Activated CD8-positive, alpha-beta T cell treated with anti-CD3 and anti-CD28 coated beads for 36 hours (primary cell): ENCODE results near the gene PDPN. TPM values are rescaled to one million over a fixed set of nuclear protein-coding genes. Genes with fewer than 3 reads are reported as not detected.

Source experiments
- ATAC-seq: fragments of 200-7000 bp; cut with Tn5 transposase; one replicate; pipeline ENCODE4 v1.10.0; 2021; ENCODE audit warnings: mild to moderate bottlenecking, moderate library complexity
- CTCF ChIA-PET: fragments of 350-600 bp; sonication (Branson Sonifier 250); formaldehyde crosslinking; loops from one replicate; lab custom pipeline; 2021; ENCODE audit warnings: antibody characterized with exemption; lab: Charles Lee
- POLR2A ChIA-PET: fragments of 350-600 bp; sonication (Branson Sonifier 250); formaldehyde crosslinking; loops from one replicate; lab custom pipeline; 2021; ENCODE audit warnings: antibody characterized with exemption; lab: Charles Lee
- DNase-seq: peaks from one replicate; pipeline ENCODE4 v3.0.0-alpha.2; 2020
- H3K27ac Mint-ChIP-seq: one replicate; pipeline ENCODE4 v1.8.0; 2021; ENCODE audit warnings: mild to moderate bottlenecking, mixed read lengths
- H3K27me3 Mint-ChIP-seq: one replicate; pipeline ENCODE4 v1.8.0; 2021; ENCODE audit warnings: mixed read lengths
- H3K36me3 Mint-ChIP-seq: one replicate; pipeline ENCODE4 v1.8.0; 2021; ENCODE audit warnings: low read depth, mixed read lengths
- H3K4me1 Mint-ChIP-seq: one replicate; pipeline ENCODE4 v1.8.0; 2021; ENCODE audit warnings: low read depth, mixed read lengths
- H3K4me3 Mint-ChIP-seq: one replicate; pipeline ENCODE4 v1.8.0; 2021; ENCODE audit warnings: mild to moderate bottlenecking, moderate library complexity, mixed read lengths
- H3K9me3 Mint-ChIP-seq: one replicate; pipeline ENCODE4 v1.8.0; 2021; ENCODE audit warnings: mixed read lengths
- CTCF ChIP-seq: fragments of 200-600 bp; IDR thresholded peaks from one replicate; pipeline ENCODE4 v1.8.0; 2022; ENCODE audit warnings: antibody characterized with exemption, mild to moderate bottlenecking
- intact Hi-C: fragments of 100-400 bp; cut with micrococcal nuclease; formaldehyde crosslinking; loops from one replicate; pipeline ENCODE4 v1.10.0; 2022
- total RNA-seq, 2 experiments: library from RNA; stranded (reverse); gene quantifications; one replicate each; pipeline ENCODE4 v1.2.3, GENCODE V29; 2021

The PDPN gene
- total RNA-seq, 2 experiments from 2014 or later, result not detected

DNA sequence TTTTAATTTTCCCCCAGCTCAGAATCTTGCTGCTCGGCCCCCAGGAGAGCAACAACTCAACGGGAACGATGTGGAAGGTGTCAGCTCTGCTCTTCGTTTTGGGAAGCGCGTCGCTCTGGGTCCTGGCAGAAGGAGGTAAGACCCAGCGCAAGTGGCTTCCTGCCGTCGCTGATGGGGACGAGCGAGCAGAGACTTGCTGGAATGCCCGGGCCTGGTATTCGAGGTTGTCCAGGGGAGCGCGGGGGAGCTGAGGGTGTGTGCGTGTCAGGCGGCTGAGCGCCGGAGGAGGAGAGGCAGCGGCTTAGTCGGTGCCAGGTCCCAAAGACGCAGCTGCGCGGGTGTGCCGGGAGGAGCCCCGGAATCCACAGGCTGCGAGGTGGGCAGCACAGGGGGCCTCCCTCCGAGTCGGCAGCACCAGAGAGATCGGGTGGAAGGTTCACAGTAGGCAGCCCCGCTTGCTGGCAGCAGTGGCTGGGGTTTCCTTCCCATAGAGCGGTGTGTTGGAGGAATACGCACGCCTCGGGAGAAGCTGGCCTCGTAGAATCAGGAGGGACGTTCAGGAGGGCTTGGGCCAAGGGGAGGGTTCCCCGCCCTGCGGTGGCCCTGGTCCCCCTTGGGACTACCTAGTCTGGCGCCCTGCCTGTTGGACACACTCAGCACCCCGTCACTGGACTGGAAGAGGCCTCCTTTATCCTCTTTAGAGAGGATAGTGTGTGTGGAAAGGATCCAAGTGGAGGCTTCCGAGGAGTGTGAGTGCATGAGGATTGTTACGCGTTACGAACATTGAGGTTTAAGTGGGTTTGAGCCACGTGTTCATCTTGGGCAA is 547 bp downstream of the PDPN start:
- POLR2A ChIA-PET, result no interaction called here
- H3K9me3 Mint-ChIP-seq, result no peaks in the 10 kb centered on the region
- DNase-seq, result no peak
- no peak for TF ChIP-seq CTCF
- peaks cover 53% of the 10 kb centered on the region for H3K27me3 Mint-ChIP-seq
- no peak overlapping the region for H3K4me3 Mint-ChIP-seq
- intact Hi-C loops, result no loop called here
- CTCF ChIA-PET, result no interaction called here
- no peaks in the 10 kb centered on the region for H3K36me3 Mint-ChIP-seq
- H3K27ac Mint-ChIP-seq, result no peak overlapping the region
- no peaks in the 10 kb centered on the region for H3K4me1 Mint-ChIP-seq
- no peak for ATAC-seq

DNA sequence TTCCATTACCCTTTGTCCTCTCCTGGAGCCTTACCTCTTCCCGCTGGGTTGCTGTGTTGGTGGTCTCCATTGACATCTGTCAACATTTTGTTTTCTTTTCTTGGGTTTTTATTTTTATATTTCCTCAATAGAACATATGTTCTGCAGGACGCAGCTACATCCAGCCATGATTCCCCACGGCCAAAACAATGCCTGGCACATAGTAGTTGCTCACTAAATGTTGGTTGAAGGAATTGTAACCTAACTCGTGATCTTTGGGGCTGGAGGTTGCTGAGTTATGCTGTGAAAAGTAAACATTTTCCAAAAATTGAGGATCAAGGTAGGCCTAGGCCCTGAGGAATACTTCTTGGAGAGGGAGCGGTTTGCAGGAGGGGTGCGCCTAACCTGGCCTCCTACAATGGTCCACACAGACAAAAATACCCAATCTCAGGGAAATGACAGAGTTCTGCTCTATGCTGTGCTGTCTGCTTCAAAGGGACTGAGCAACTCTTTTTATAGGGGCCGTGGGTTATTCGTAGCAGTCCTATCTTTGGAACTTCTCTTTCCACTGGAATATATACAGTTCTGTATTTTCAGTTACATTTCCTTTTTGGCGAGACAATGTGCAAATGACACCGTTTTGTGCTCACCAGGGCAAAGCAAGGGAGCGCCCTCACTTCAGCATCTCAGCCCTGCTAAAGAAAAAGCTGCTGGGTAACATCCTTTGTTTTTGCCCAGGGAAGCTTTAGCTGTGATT is 1.4 kb downstream of the PDPN start:
- no peaks in the 10 kb centered on the region for H3K9me3 Mint-ChIP-seq
- no peaks in the 10 kb centered on the region for H3K4me1 Mint-ChIP-seq
- peaks cover 52% of the 10 kb centered on the region for H3K27me3 Mint-ChIP-seq
- DNase-seq, result no peak
- ChIA-PET POLR2A (no interaction called here), CTCF (no interaction called here)
- no peak for ATAC-seq
- intact Hi-C loops, result no loop called here
- H3K36me3 Mint-ChIP-seq, result no peaks in the 10 kb centered on the region
- no peak overlapping the region for H3K4me3 Mint-ChIP-seq
- no peak for TF ChIP-seq CTCF
- H3K27ac Mint-ChIP-seq, result no peak overlapping the region

DNA sequence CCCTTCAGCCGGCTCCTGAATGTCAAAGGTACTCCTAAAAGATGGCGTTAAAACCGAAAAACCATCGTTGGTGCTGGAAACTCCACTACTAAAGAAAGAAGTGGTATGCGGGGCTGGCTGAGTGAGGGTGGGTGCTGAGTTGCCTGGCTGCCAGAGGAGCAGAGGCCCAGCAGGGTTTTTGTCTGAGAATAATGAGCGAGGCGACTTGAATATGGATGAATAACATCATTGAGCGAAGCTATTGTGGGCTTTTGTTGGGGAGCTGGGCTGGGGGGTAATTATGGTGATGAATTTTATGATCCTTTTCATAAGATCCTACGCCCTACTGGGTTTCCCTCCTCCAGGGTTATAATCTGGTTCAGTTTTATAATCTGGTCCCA is 2.0 kb downstream of the PDPN start:
- no peak for TF ChIP-seq CTCF

DNA sequence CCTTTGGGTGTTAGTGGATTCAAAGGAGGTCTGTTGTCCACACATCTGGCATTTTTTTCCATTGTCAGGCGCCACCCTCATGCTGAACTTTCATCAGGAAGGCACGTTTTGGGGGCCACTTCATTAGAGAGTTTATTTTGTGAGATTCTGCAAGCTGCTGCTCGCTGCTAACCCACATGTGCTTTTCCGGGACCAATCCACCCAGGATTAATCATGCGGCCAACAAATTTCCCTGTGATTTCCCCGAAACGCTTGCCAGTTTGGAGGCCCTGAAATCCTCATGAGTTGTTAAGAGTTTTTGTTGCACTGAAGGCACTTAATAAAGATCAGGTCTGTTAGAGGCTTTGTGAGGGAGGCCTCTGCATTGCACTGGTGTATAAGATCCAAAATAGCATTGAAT is 2.4 kb downstream of the PDPN start:
- no peak overlapping the region for H3K27ac Mint-ChIP-seq
- CTCF ChIA-PET, result no interaction called here
- H3K4me3 Mint-ChIP-seq, result no peak overlapping the region
- DNase-seq (no peak), ATAC-seq (no peak)
- no peaks in the 10 kb centered on the region for H3K9me3 Mint-ChIP-seq
- no peak for TF ChIP-seq CTCF
- no peaks in the 10 kb centered on the region for H3K36me3 Mint-ChIP-seq
- no peaks in the 10 kb centered on the region for H3K4me1 Mint-ChIP-seq
- POLR2A ChIA-PET, result no interaction called here
- intact Hi-C loops, result no loop called here
- peaks cover 55% of the 10 kb centered on the region for H3K27me3 Mint-ChIP-seq

More for the DNA sequence above, 2.0 kb downstream of the PDPN start:
- DNase-seq (no peak), ATAC-seq (no peak)
- H3K36me3 Mint-ChIP-seq, result no peaks in the 10 kb centered on the region
- ChIA-PET POLR2A (no interaction called here), CTCF (no interaction called here)
- H3K9me3 Mint-ChIP-seq, result no peaks in the 10 kb centered on the region
- peaks cover 55% of the 10 kb centered on the region for H3K27me3 Mint-ChIP-seq
- H3K4me3 Mint-ChIP-seq, result no peak overlapping the region
- intact Hi-C loops, result no loop called here
- H3K27ac Mint-ChIP-seq, result no peak overlapping the region
- no peaks in the 10 kb centered on the region for H3K4me1 Mint-ChIP-seq
